ENCODE results near the gene EHMT1. TPM values are rescaled to one million over a fixed set of nuclear protein-coding genes. Genes with fewer than 3 reads are reported as not detected.

EHMT1 gene
- total RNA-seq, 1 experiment from 2014 or later, result 112 TPM

- H3K4ac ChIP-seq (ENCODE audit: low read depth, low read length), result no peak overlapping the region
- Mint-ChIP-seq H3K27ac (peak overlapping the region in 1 of 3 experiments; percentile 42; a peak in 1 of 7 replicates), H3K4me1 (peaks cover 32 to 54% of the 10 kb centered on the region in 2 experiments)
Measured at GRCh38 chr9:137630126-137630525, 11.3 kb downstream of the EHMT1 start.

More at GRCh38 chr9:137630126-137630525, 11.3 kb downstream of the EHMT1 start:
- Histone ChIP-seq H3T11ph (ENCODE audit: low read length) (no peak overlapping the region), H3K79me2 (ENCODE audit: insufficient read depth, low read length) (peaks cover 64% of the 10 kb centered on the region), H2BK15ac (ENCODE audit: low read depth, low read length) (no peak overlapping the region), H4K20me1 (ENCODE audit: control insufficient read depth, insufficient read depth, insufficient read length) (no peaks in the 10 kb centered on the region), H3K23me2 (ENCODE audit: insufficient read length, low read depth, low read length, poor library complexity, severe bottlenecking) (no peaks in the 10 kb centered on the region), H4K5ac (ENCODE audit: insufficient read length, low read depth, low read length) (no peak overlapping the region), H3K23ac (ENCODE audit: insufficient read length, low read depth, low read length) (no peak overlapping the region), H2BK12ac (ENCODE audit: insufficient read length, low read depth, low read length) (no peak overlapping the region), H2AK5ac (ENCODE audit: insufficient read length, low read length) (no peak overlapping the region), H3K27me3 (ENCODE audit: insufficient read depth, low read length) (no peaks in the 10 kb centered on the region), H3K14ac (ENCODE audit: insufficient read depth, low read length) (no peak overlapping the region), H3K9ac (ENCODE audit: extremely low read depth, insufficient read length, low read length) (no peak overlapping the region), H3K4me1 (ENCODE audit: insufficient read depth, low read length) (peaks cover 8% of the 10 kb centered on the region; the same call in 1 of the 2 replicates), H2BK5ac (ENCODE audit: insufficient read length, low read length) (no peak overlapping the region), H2AFZ (ENCODE audit: low read length) (no peak overlapping the region), H4K8ac (replicated peaks; ENCODE audit: insufficient read length, low read depth, low read length) (no peak overlapping the region), H3K56ac (ENCODE audit: insufficient read length, low read depth, low read length) (no peak overlapping the region), H3K18ac (ENCODE audit: insufficient read length, low read depth, low read length) (no peak overlapping the region), H3K27ac (ENCODE audit: insufficient read length, low read depth, low read length) (no peak overlapping the region), H3K9me3 (ENCODE audit: control insufficient read depth, low read depth, low read length) (no peaks in the 10 kb centered on the region), H4K91ac (ENCODE audit: insufficient read length, low read depth, low read length) (no peak overlapping the region), H2BK20ac (ENCODE audit: low read depth, low read length, poor library complexity, severe bottlenecking) (no peak overlapping the region), H3K79me1 (ENCODE audit: insufficient read depth, low read depth, low read length, poor library complexity, severe bottlenecking) (peaks cover 14% of the 10 kb centered on the region), H3K4me2 (ENCODE audit: insufficient read depth, insufficient read length, low read length) (no peak overlapping the region), H2BK120ac (ENCODE audit: low read depth, low read length, poor library complexity, severe bottlenecking) (no peak overlapping the region)
- H3K4me3 Mint-ChIP-seq, result no peak overlapping the region
- no peak for DNase-seq
- WGBS (ENCODE audit: extremely low coverage, insufficient read length, low lambda C conversion rate), result no CpG with 5 or more reads among the region's 1 CpG
- no peaks in the 10 kb centered on the region for H3K27me3 Mint-ChIP-seq (ENCODE audit: low read depth)
- no peaks in the 10 kb centered on the region for H3K9me3 Mint-ChIP-seq
- no peak for TF ChIP-seq CTCF (conservative IDR thresholded peaks at IDR 0.05)
- peaks cover 4 to 8% (median 4%) of the 10 kb centered on the region in 3 experiments; a peak in 4 of 7 replicates for H3K36me3 Mint-ChIP-seq (ENCODE audit: insufficient read depth in 1 of 3, low read depth in 3 of 3)

Data from H9 (cell line).